Neural cell (in vitro differentiated cells): ENCODE measurements around the gene PTPRF. TPM values are rescaled to one million over a fixed set of nuclear protein-coding genes. Genes with fewer than 3 reads are reported as not detected.
A peak's percentile ranks its signal among the peaks of the same experiment; 100 is the strongest.

ENCODE experiments used
- H2AFZ ChIP-seq: fragments of 200-600, 300-800 bp; sonication (generic), shearing (Covaris generic); 2 replicates; pipeline ENCODE4 v1.6.0; 2014; ENCODE audit warnings: low read depth, mild to moderate bottlenecking, antibody characterized with exemption, low read length, moderate library complexity
- H3F3A ChIP-seq: fragments of 200-600 bp; shearing (Covaris generic); 2 replicates; pipeline ENCODE4 v1.6.1; 2016; ENCODE audit warnings: mild to moderate bottlenecking, moderate library complexity, mixed read lengths, antibody characterized with exemption, low read length; ENCODE audit not compliant: insufficient read depth, poor library complexity, severe bottlenecking
- H3K27ac ChIP-seq: fragments of 200-600, 300-800 bp; sonication (generic), shearing (Covaris generic); 2 replicates; pipeline ENCODE4 v1.5.1; 2014; ENCODE audit warnings: mild to moderate bottlenecking, low read length, moderate library complexity
- H3K27me3 ChIP-seq: fragments of 300-800, 200-600 bp; sonication (generic), shearing (Covaris generic); 2 replicates; pipeline ENCODE4 v1.6.0; 2014; ENCODE audit warnings: mild to moderate bottlenecking, low read depth, low read length, moderate library complexity; ENCODE audit not compliant: insufficient read depth
- H3K36me3 ChIP-seq: fragments of 300-800, 200-600 bp; sonication (generic), shearing (Covaris generic); 2 replicates; pipeline ENCODE4 v1.5.1; 2014; ENCODE audit warnings: mild to moderate bottlenecking, antibody characterized with exemption, low read length, moderate library complexity; ENCODE audit not compliant: insufficient read depth
- H3K4me2 ChIP-seq: fragments of 300-800, 200-600 bp; sonication (generic), shearing (Covaris generic); 2 replicates; pipeline ENCODE4 v1.6.0; 2014; ENCODE audit warnings: mild to moderate bottlenecking, low read length
- H3K4me3 ChIP-seq: fragments of 300-800, 200-600 bp; sonication (generic), shearing (Covaris generic); 2 replicates; pipeline ENCODE4 v1.5.1; 2014; ENCODE audit warnings: mild to moderate bottlenecking, low read length, moderate library complexity
- H3K79me2 ChIP-seq: fragments of 200-600 bp; shearing (Covaris generic); replicated peaks from 2 replicates; pipeline ENCODE4 v1.6.0; 2014; ENCODE audit warnings: mild to moderate bottlenecking, low read length, moderate library complexity; ENCODE audit not compliant: insufficient read depth
- H3K9ac ChIP-seq: fragments of 300-800, 200-600 bp; sonication (generic), shearing (Covaris generic); 2 replicates; pipeline ENCODE4 v1.6.1; 2016; ENCODE audit warnings: mild to moderate bottlenecking, low read length, mixed read lengths
- H3K9me2 ChIP-seq: fragments of 200-600 bp; shearing (Covaris generic); 2 replicates; pipeline ENCODE4 v1.6.1; 2016; ENCODE audit warnings: mild to moderate bottlenecking, low read length, mixed read lengths; ENCODE audit not compliant: insufficient read depth
- H3K9me3 ChIP-seq: fragments of 200-600, 300-800 bp; sonication (generic), shearing (Covaris generic); 2 replicates; pipeline ENCODE4 v1.6.1; 2016; ENCODE audit warnings: mild to moderate bottlenecking, mixed run types, low read length, moderate library complexity, mixed read lengths
- H4K20me1 ChIP-seq: fragments of 200-600 bp; shearing (Covaris generic); 2 replicates; pipeline ENCODE4 v1.6.1; 2016; ENCODE audit warnings: mild to moderate bottlenecking, mixed run types; ENCODE audit not compliant: insufficient read depth
- CTCF ChIP-seq: fragments of 450-650 bp; IDR thresholded peaks from 2 replicates; pipeline ENCODE4 v1.5.1; 2014; ENCODE audit warnings: antibody characterized with exemption, mild to moderate bottlenecking, moderate library complexity; ENCODE audit not compliant: poor library complexity, severe bottlenecking
- EP300 ChIP-seq: fragments of 450-650 bp; conservative IDR thresholded peaks from 2 replicates; pipeline ENCODE4 v1.6.1; 2014; ENCODE audit warnings: antibody characterized with exemption, mild to moderate bottlenecking, moderate library complexity; ENCODE audit not compliant: poor library complexity, severe bottlenecking
- EZH2 ChIP-seq: fragments of 200-600, 300-800 bp; shearing (Covaris generic), sonication (generic); IDR thresholded peaks from 2 replicates; pipeline ENCODE4 v1.6.1; 2014; ENCODE audit warnings: antibody characterized with exemption, low read length, borderline replicate concordance, mild to moderate bottlenecking; ENCODE audit not compliant: insufficient read depth, poor library complexity, severe bottlenecking
- MXI1 ChIP-seq: fragments of 450-650 bp; conservative IDR thresholded peaks from 2 replicates; pipeline ENCODE4 v1.6.1; 2014; ENCODE audit warnings: antibody characterized with exemption, mild to moderate bottlenecking; ENCODE audit not compliant: poor library complexity, severe bottlenecking
- POLR2AphosphoS5 ChIP-seq: IDR thresholded peaks from 2 replicates; pipeline ENCODE4 v1.6.1; 2012
- RAD21 ChIP-seq: fragments of 450-650 bp; conservative IDR thresholded peaks from 2 replicates; pipeline ENCODE4 v1.6.1; 2014; ENCODE audit warnings: antibody characterized with exemption, mild to moderate bottlenecking, moderate library complexity
- REST ChIP-seq: IDR thresholded peaks from 2 replicates; pipeline ENCODE4 v1.6.1; 2012; ENCODE audit warnings: borderline replicate concordance
- SMC3 ChIP-seq: fragments of 450-650 bp; conservative IDR thresholded peaks from 2 replicates; pipeline ENCODE4 v1.6.1; 2014; ENCODE audit warnings: antibody characterized with exemption, mild to moderate bottlenecking, moderate library complexity; ENCODE audit not compliant: poor library complexity
- TAF1 ChIP-seq: IDR thresholded peaks from 2 replicates; pipeline ENCODE4 v1.6.1; 2012; ENCODE audit warnings: low read depth
- polyA minus RNA-seq: library from RNA; depleted of rRNA, polyadenylated mRNA; stranded (reverse); fragments of >200 nt; gene quantifications from 2 replicates; pipeline ENCODE4 v1.2.3, GENCODE V29; 2014
- polyA plus RNA-seq: library from polyadenylated mRNA; depleted of rRNA; stranded (reverse); fragments of >200 nt; gene quantifications from 2 replicates; pipeline ENCODE4 v1.2.3, GENCODE V29; 2014

PTPRF gene
- polyA plus RNA-seq (66.6 and 95.1 TPM in 2 replicates), polyA minus RNA-seq (144 and 149 TPM in 2 replicates)

GRCh38 chr1:43530483-43531106, at the start of gene PTPRF:
Gene PTPRF, plus strand, starts transcription at chr1:43530883. Its CDS starts 14,193 bp downstream, at chr1:43545076.
- Histone ChIP-seq H3K27me3 (no peaks in the 10 kb centered on the region), H2AFZ (peak within 1 kb of the TSS; percentile 37), H3K36me3 (no peaks in the 10 kb centered on the region), H3K27ac (peak within 1 kb of the TSS; percentile 21), H3K4me2 (peak within 1 kb of the TSS; percentile 97), H4K20me1 (peaks cover 14% of the 10 kb centered on the region), H3K4me3 (peak within 1 kb of the TSS; percentile 92), H3K9me3 (no peaks in the 10 kb centered on the region), H3K9ac (peak within 1 kb of the TSS; percentile 70), H3F3A (no peaks in the 10 kb centered on the region), H3K9me2 (no peaks in the 10 kb centered on the region), H3K79me2 (peaks cover 37% of the 10 kb centered on the region)
- TF ChIP-seq CTCF (no peak), EZH2 (no peak), RAD21 (no peak), POLR2AphosphoS5 (peak; percentile 63), TAF1 (peak; percentile 64), EP300 (no peak), REST (peak; percentile 41), MXI1 (peak; percentile 36), SMC3 (peak; percentile 28)

GRCh38 chr1:43481491-43481890, 49.2 kb upstream of the PTPRF start:
- no peak overlapping the region for H3K27ac ChIP-seq
- no peak overlapping the region for H3K9ac ChIP-seq
- no peaks in the 10 kb centered on the region for H3K36me3 ChIP-seq
- H4K20me1 ChIP-seq = no peaks in the 10 kb centered on the region
- no peaks in the 10 kb centered on the region for H3K9me2 ChIP-seq
- no peak overlapping the region for H2AFZ ChIP-seq
- no peaks in the 10 kb centered on the region for H3K27me3 ChIP-seq
- no peaks in the 10 kb centered on the region for H3K9me3 ChIP-seq
- TF ChIP-seq TAF1 (no peak), REST (no peak), SMC3 (no peak), EP300 (no peak), EZH2 (no peak), RAD21 (no peak)
- no peak overlapping the region for H3K4me2 ChIP-seq
- no peak overlapping the region for H3K4me3 ChIP-seq
- no peaks in the 10 kb centered on the region for H3K79me2 ChIP-seq
- no peaks in the 10 kb centered on the region for H3F3A ChIP-seq
